ENCODE measurements around the gene SLC66A2. TPM values are rescaled to one million over a fixed set of nuclear protein-coding genes. Genes with fewer than 3 reads are reported as not detected.
"Not testable (repeated sequence)": the region's sequence is repeated elsewhere in the genome, so short reads cannot be mapped to it uniquely, and the experiment has no call there.

The SLC66A2 gene
- 22.7 TPM for total RNA-seq

- peak; percentile 78 for DNase-seq
Measured at GRCh38 chr18:79951545-79952455, at the start of gene SLC66A2. Gene SLC66A2, minus strand, starts transcription at chr18:79951653. Its CDS starts 727 bp downstream, at chr18:79950926.

DNA sequence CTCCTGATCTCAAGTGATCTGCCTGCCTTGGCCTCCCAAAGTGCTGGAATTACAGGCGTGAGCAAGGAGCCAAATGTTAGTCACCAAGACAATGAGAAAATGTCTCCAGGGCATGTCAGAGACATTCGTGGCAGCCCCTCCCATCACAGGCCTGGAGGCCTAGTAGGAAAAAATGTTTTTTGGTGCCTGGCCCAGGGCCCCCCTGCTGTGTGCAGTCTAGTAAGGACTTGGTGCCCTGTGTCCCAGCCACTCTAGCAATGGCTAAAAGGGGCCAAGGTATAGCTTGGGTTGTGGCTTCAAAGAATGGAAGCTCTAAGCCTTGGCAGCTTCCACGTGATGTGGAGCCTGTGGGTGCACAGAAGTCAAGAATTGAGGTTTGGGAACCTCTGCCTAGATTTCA, 49.4 kb upstream of the SLC66A2 start:
- no peak for DNase-seq

DNA sequence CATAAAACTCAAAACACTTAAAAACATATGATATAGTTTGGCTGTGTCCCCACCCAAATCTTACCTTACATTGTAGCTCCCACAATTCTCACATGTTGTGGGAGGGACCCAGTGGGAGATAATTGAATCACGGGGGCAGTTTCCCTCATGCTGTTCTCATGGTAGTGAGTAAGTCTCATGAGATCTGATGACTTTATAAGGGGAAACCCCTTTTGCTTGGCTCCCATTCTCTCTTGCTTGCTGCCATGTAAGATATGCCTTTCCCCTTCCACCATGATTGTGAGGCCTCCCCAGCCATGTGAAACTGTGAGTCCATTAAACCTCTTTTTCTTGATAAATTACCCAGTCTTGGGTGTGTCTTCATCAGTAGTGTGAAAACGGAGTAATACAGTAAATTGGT, 48.2 kb upstream of the SLC66A2 start:
- DNase-seq, result not testable (repeated sequence)

DNA sequence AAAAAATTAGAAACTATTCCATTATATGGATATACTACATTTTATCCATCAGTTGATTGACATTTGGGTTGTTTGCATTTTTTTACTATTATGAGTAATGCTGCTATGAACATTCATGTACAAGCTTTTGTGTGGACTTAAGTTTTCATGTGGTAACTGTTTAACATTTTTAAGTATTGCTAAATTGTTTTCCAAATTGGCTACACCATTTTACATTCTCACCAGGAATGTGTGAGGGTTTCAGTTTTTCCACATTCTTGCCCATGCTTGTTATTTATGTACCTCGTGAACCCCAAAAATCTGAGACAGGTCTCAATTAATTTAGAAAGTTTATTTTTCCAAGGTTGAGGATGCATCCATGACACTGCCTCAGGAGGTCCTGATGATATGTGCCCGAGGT, 40.0 kb upstream of the SLC66A2 start:
- DNase-seq, result no peak

DNA sequence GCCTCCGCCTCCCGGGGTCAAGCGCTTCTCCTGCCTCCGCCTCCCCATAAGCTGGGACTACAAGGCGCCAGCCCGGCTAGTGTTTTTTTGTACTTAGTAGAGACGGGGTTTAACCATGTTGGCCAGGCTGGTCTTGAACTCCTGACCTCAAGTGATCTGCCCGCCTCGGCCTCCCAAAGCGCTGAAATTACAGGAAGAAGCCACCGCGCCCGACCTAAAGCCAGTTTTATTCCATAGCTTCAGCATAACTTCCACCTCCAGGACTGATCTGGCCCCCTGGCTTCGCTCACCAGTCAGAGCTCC, 37.7 kb upstream of the SLC66A2 start:
- no peak for DNase-seq

- peak; percentile 88 for DNase-seq
Measured at GRCh38 chr18:79988451-79989194, 37.2 kb upstream of the SLC66A2 start, which contains the start of gene TXNL4A. Gene TXNL4A, minus strand, starts transcription at chr18:79988563. Its CDS starts 171 bp downstream, at chr18:79988392.

GRCh38 chr18:79988071-79988450, 36.6 kb upstream of the SLC66A2 start:
- DNase-seq, result no peak

DNA sequence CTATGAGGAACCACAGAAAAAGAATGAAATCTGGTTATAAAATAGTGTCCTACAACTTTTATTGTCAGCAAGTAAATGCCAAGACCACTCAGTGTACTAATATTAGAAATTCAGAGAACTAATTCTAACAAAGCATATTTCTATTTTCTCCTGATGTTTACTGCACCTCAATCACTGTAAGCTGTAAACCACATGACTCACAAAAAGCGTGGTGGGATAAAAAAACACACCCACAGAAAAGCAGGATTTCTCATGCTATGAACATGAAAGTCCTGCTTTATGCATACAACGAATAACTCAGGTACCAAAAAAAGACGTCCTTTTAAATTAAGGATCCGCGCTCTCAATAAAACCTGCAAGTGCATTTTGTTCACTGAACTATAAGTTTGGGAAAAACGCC, 36.1 kb upstream of the SLC66A2 start:
- DNase-seq, result no peak

DNA sequence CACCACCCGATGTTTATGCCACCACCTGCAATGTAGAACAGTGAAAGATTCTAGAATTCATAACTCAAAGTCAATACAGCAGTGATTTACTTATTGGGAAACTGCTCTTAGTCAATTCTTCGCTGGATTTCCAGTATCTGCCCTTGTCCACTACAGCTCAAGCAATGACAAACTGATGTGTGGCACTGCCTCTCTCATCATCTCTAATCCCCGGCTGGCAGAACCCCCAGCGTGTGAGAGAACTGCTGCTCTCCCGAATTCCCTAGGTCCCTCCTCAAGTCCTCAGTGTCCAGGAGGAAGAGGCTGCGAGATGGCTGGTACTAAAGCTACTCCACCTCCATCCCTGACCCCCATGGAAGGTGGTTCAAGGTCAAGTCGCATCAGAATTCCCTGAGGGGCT, 35.3 kb upstream of the SLC66A2 start:
- DNase-seq, result no peak

GRCh38 chr18:79985172-79985571, 33.7 kb upstream of the SLC66A2 start:
- no peak for DNase-seq

DNA sequence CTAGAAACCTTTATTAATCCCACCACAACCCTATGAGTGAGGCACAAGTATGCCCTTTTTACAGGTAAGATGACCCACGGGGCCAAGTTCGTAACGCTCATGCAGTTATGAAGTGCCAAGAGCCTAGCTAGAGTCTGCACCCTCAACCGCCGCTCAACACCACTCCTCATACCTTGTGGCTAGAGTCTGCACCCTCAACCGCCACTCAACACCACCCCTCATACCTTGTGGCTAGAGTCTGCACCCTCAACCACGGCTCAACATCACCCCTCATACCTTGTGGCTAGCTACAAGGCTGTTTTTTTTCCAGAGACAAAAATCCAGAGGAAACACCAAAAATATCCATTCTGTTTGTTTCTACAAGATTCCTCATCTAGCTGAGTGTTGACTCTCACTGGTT, 32.3 kb upstream of the SLC66A2 start:
- no peak for DNase-seq

DNA sequence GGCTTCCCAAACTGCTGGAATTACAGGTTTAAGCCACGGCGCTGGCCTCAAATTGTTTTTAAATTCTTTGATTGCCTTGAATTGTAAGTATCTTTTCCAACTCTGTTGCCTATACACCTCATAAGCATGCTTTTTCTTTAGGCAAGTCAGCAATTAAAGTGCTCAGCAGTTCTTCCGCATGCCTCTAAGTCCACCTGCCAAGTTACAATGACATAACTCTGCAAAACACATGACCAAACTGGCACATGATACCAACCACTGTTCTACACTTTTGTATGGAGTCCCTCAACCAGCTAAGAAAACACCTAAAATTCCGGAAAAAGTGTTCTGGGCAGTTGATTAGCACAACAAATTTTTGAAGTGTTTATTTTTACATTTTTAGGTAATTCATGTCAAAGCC, 31.8 kb upstream of the SLC66A2 start:
- no peak for DNase-seq

DNA sequence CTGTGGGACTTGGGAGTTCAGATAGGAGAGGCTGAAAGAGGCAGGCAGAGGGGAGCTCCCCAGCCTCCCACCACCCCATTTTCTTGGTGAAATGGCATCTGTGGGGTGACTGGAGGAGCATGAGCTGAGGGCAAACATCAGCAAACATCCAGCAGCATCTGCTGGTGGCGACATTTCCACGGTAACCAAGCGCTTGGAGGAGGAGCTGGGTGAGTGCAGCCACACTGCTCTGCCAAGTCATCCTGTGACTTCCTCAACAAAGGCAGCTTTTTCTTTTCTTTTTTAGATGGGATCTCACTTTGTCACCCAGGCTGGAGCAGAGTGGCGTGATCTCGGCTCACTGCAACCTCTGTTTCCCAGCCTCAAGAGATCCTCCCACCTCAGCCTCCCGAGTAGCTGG, 31.3 kb upstream of the SLC66A2 start:
- no peak for DNase-seq

DNA sequence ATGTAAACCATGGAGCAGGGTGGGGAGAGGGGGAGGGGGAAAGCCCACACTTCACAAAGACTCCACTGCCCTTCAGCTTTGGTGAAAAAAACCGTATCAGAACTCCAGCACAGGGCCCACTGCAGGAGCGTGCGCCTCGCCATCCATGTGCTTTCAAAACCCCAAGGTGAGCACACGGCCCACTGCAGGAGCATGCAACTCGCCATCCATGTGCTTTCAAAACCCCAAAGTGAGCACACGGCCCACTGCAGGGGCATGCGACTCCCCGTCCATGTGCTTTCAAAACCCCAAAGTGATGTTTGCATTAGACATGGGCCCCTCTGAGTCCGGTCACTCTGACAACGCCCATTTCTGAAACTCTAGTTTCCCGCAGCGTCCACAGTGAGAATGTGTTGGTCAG, 29.1 kb upstream of the SLC66A2 start:
- no peak for DNase-seq

GRCh38 chr18:79979843-79980242, 28.4 kb upstream of the SLC66A2 start:
- DNase-seq, result no peak

DNA sequence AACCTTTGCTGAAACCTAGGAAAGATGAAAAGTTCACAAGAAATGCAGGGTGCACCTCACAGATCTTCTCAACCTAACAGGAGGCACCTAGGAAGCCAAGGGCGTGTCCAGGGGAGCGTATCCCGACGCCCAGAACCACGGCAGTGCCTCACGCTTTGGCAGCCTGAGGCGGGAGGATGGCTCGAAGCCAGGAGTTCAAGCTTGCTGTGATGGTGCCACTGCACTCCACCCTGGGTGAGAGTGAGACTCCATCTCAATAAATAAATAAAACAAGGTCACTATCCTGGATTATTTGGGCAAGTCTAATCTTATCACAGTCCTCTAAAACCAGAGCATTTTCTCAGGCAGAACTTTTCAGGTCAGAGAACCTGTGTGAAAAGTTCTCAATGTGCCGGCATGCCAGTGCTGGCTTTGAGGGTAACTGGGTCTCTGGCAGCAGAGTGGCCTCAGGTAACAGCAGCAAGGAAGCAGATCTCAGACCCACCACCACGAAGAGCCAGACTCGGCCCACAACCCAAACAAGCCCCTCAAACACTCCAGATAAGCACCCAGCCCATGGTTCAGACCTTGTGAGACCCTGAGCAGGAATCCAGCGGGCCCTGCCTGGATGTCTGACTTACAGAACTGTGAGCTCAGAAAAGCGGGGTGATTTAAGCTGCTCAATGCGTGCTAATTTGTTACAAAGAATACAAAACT, 24.7 kb upstream of the SLC66A2 start:
- no peak for DNase-seq

GRCh38 chr18:79975043-79975442, 23.6 kb upstream of the SLC66A2 start:
- DNase-seq, result no peak

DNA sequence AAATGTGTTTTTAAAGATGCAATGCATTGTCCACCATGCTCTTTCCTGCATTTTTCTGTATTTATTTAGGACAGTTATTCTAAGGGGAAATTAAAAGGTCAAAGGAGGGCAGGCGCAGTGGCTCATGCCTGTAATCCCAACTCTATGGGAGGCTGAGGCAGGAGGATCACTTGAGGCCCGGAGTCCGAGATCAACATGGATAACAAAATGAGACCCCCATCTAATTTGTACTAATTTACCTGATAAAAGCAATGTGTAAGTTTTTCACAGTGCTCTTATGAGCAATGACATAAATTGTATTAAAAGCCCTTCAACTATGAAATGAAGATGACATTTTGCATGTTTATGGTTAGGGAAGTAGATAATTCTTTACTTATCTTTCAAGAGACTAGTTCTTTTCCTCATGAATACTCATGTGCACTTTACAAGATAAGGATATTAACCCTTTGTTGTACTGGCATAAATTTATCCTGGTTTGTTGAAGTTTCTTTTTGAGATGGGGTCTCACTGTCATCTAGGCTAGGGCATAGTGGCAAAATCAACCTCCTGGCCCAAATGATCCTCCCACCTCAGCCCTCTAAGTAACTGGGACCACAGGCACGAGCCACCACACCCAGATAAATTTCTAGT, 22.7 kb upstream of the SLC66A2 start:
- DNase-seq, result no peak

DNA sequence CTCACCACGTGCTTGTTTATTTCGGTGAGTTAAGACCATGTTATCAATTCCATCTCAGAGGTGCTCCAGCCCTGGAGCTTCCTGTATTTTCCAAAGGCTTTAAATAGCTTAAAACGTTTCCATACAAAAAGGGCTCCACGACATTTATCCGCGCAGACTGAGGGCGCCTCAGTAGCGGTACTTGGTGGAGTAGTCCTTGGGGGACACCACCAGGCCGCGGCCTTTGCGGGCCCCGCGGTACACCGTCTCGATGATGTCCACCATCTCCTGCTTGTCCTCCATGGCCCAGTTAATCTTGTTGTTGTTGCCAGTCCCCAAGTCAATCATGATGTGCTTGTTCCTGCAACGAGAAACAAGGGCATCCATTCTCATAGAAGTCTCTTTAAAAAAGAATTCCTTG, 22.1 kb upstream of the SLC66A2 start:
- no peak for DNase-seq

DNA sequence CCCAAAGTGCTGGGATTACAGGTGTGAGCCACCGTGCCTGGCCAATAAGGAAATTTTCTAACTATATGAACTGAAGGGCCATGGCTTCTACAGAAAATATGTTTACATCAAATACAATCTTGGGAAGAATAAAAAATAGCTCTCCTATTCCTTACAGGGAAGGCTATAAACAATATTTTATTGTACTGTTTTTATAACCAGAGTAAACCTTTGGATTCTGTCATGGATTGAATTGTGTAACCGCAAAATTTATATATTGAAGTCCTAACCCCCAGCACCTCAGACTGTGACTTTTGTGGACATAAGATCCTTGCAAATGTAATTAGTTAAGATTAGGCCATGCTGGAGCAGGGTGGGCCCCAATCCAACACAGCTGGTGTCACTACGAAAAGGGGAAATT, 21.3 kb upstream of the SLC66A2 start:
- DNase-seq, result no peak

- DNase-seq, result no peak
Measured at GRCh38 chr18:79971986-79972385, 20.5 kb upstream of the SLC66A2 start.

- DNase-seq, result no peak
Measured at GRCh38 chr18:79971211-79971952, 19.9 kb upstream of the SLC66A2 start.

All from skin of body (tissue), 2 donors.